Thoracic aorta (tissue), 2 donors: ENCODE measurements around the gene ZNF831. TPM values are rescaled to one million over a fixed set of nuclear protein-coding genes. Genes with fewer than 3 reads are reported as not detected.

Experiments
- ATAC-seq: fragments of 150-250 bp; one replicate; pipeline ENCODE4 v1.8.0; 2017; ENCODE audit warnings: low read depth; ENCODE audit not compliant: insufficient number of reproducible peaks, low FRiP score
- DNase-seq: peaks from one replicate; pipeline ENCODE4 v3.0.0-alpha.2; 2020; ENCODE audit warnings: low spot score
- H3K27ac ChIP-seq, 2 donors: fragments of 200-600 bp; sonication (generic); 1 replicate in 1 of 2; 2 replicates in 1 of 2; pipeline ENCODE4 v1.5.1; 2016; ENCODE audit warnings: mild to moderate bottlenecking in 2 of 2, moderate library complexity in 2 of 2
- H3K27me3 ChIP-seq: fragments of 200-600 bp; sonication (generic); replicated peaks from 2 replicates; pipeline ENCODE4 v1.6.0; 2016; ENCODE audit warnings: mild to moderate bottlenecking; ENCODE audit not compliant: insufficient read depth
- H3K36me3 ChIP-seq: fragments of 200-600 bp; sonication (generic); one replicate; pipeline ENCODE4 v1.5.1; 2016
- H3K4me1 ChIP-seq, 2 donors: fragments of 200-600 bp; sonication (generic); 1 replicate in 1 of 2; 2 replicates in 1 of 2; pipeline versions ENCODE4 v1.5.1 to v1.6.0; 2016; ENCODE audit warnings: low read depth in 2 of 2, mild to moderate bottlenecking in 1 of 2; ENCODE audit not compliant: control insufficient read depth in 1 of 2
- H3K4me3 ChIP-seq: fragments of 200-600 bp; sonication (generic); 2 replicates; pipeline ENCODE4 v1.5.1; 2016; ENCODE audit warnings: mild to moderate bottlenecking
- H3K9me3 ChIP-seq: fragments of 200-600 bp; sonication (generic); 2 replicates; pipeline ENCODE4 v1.5.1; 2016
- total RNA-seq, 2 donors: library from RNA; depleted of rRNA; stranded (reverse); fragments of >200 nt; gene quantifications; one replicate each; pipeline versions ENCODE4 v1.1.0 to v1.2.3, GENCODE V29; 2016
- TF ChIP-seq, protein P1 (sequence below): fragments of 200-600 bp; sonication (generic); IDR thresholded peaks from one replicate; pipeline ENCODE4 v1.5.1; 2019; ENCODE audit warnings: antibody characterized with exemption

The ZNF831 gene
- total RNA-seq, 2 donors from 2014 or later = 1.1 to 1.3 TPM

DNA sequence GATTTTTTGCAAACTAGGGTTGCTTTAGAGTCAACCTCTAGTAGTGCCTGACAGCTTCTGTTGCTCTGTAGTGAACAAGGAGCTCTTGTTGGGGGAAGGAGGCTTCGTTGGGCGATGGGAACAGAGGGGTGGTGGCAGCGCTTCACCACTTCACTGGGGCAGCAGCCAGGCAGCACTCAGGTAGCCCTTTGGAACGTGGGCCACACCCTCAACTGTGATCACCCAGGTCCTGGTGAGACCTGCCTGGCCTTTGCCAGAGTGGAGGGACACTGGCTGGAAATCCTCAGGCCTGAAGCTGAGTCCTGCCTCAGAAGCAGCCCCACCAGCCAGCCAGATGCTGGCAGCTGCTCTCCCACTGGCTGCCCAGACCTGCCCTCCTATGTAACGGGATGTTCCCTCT lies 126.4 kb downstream of the ZNF831 start:
- no peaks in the 10 kb centered on the region for H3K4me1 ChIP-seq
- no peaks in the 10 kb centered on the region for H3K27me3 ChIP-seq
- no peak overlapping the region for H3K27ac ChIP-seq
- ATAC-seq (no peak), DNase-seq (no peak)
- H3K9me3 ChIP-seq = no peaks in the 10 kb centered on the region
- TF ChIP-seq, protein P1, sequence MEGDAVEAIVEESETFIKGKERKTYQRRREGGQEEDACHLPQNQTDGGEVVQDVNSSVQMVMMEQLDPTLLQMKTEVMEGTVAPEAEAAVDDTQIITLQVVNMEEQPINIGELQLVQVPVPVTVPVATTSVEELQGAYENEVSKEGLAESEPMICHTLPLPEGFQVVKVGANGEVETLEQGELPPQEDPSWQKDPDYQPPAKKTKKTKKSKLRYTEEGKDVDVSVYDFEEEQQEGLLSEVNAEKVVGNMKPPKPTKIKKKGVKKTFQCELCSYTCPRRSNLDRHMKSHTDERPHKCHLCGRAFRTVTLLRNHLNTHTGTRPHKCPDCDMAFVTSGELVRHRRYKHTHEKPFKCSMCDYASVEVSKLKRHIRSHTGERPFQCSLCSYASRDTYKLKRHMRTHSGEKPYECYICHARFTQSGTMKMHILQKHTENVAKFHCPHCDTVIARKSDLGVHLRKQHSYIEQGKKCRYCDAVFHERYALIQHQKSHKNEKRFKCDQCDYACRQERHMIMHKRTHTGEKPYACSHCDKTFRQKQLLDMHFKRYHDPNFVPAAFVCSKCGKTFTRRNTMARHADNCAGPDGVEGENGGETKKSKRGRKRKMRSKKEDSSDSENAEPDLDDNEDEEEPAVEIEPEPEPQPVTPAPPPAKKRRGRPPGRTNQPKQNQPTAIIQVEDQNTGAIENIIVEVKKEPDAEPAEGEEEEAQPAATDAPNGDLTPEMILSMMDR = no peak
- no peak overlapping the region for H3K4me3 ChIP-seq
- H3K36me3 ChIP-seq = no peaks in the 10 kb centered on the region

DNA sequence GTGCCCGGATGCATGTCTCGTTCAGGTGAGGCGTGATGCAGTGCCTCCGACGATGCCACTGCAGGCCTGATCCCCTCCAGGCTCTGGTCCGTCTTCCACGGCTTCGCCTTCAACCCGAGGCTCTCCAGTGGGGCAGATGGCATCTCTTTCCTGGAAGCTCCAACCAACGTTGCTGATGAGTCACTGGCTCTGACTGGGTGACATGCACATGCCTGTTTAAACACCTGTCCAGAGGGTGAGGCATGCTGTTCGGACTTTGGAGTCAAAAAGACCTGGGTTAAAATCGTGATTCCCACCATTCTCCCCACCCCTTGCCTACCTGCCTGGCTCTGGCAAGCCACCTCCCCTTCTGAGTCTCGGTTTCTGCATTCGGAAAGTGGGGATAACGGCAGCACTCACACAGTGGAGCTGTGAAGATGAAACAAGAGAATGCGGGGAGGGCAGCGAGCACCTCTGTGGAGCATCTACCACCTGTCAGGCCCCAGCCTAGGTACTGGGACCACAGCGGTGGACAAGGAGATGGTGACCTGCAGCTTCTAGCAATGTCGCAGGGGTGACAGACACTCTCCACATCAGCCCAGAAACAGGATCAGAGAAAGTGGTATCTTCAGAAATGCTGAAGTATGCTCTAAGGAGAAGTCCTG lies 128.2 kb downstream of the ZNF831 start:
- DNase-seq (no peak), ATAC-seq (no peak)
- Histone ChIP-seq H3K27ac (no peak overlapping the region), H3K36me3 (no peaks in the 10 kb centered on the region), H3K4me1 (no peaks in the 10 kb centered on the region), H3K4me3 (no peak overlapping the region), H3K9me3 (no peaks in the 10 kb centered on the region), H3K27me3 (no peaks in the 10 kb centered on the region)
- TF ChIP-seq, protein P1 = no peak

DNA sequence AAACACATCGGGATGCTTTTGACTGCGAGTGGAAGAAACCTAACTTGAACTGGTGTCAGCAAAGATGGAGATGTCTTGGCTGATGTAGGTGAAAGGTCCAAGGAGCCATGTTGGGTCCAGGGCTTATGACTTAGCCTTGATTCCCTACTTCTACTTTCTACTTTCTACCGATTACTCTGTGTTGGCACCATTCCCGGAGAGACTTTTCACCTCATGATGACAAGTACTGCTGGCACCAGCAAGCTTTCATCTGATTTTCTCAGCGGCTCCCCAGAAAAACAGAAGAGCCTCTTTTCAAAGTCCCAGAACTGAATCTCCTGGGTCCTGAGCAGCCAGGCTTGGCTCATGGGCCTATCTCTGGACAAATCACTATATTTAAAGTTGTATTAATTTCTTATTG lies 131.9 kb downstream of the ZNF831 start:
- H3K36me3 ChIP-seq = no peaks in the 10 kb centered on the region
- no peak overlapping the region for H3K27ac ChIP-seq
- no peaks in the 10 kb centered on the region for H3K4me1 ChIP-seq
- TF ChIP-seq, protein P1 = no peak
- no peaks in the 10 kb centered on the region for H3K27me3 ChIP-seq
- no peak overlapping the region for H3K4me3 ChIP-seq
- H3K9me3 ChIP-seq = no peaks in the 10 kb centered on the region
- DNase-seq (no peak), ATAC-seq (no peak)

DNA sequence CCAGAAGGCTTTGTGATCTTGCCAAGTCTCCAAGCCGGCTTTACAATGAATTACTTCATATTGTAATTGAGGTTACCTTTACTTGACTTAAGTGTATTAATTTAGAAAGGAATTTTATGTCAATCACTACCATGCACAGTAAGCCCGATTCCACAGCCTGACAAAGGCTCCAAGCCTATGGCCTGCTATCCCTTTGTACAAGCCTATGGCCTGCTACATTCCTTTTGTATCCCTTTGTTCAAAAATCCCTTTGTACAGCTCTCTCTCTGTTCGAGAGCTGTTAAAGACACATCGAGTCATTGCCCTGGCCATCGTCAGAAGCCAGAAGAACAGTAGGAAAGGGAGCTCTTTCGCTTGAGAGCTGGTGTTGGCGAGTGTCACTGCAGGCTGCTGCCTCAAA lies 134.1 kb downstream of the ZNF831 start:
- Histone ChIP-seq H3K4me3 (no peak overlapping the region), H3K4me1 (no peaks in the 10 kb centered on the region), H3K27ac (no peak overlapping the region), H3K27me3 (no peaks in the 10 kb centered on the region), H3K9me3 (no peaks in the 10 kb centered on the region), H3K36me3 (no peaks in the 10 kb centered on the region)
- DNase-seq (no peak), ATAC-seq (no peak)
- TF ChIP-seq, protein P1 = no peak

DNA sequence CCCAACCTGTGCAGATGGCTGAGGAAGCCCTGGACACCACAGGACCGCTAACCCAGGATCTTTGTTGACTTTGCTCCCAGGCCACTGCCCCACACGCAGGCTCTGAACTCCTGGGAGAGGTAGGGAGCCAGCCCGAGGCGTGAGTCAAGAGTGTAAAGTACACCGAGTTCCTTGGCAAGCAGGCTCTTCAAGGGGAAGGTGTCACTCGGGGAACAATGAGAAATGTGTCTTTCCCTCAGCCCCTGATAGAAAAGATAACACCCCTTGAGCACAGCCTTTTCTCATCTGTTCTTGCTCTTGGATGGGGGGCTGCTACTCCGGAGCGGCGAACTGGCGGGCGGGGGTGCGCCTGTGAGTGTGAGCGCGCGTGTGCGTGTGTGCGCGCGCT lies 136.3 kb downstream of the ZNF831 start:
- Histone ChIP-seq H3K27me3 (no peaks in the 10 kb centered on the region), H3K9me3 (no peaks in the 10 kb centered on the region), H3K36me3 (no peaks in the 10 kb centered on the region), H3K4me3 (no peak overlapping the region), H3K4me1 (no peaks in the 10 kb centered on the region), H3K27ac (no peak overlapping the region)
- DNase-seq (no peak), ATAC-seq (no peak)
- TF ChIP-seq, protein P1 = no peak
